Neural cell (in vitro differentiated cells): Measurements from ENCODE around the gene RNU6-7. TPM values are rescaled to one million over a fixed set of nuclear protein-coding genes. Genes with fewer than 3 reads are reported as not detected.

Experiments used
- H2AFZ ChIP-seq: fragments of 200-600, 300-800 bp; sonication (generic), shearing (Covaris generic); 2 replicates; pipeline ENCODE4 v1.6.0; 2014; ENCODE audit warnings: low read depth, mild to moderate bottlenecking, antibody characterized with exemption, low read length, moderate library complexity
- H3F3A ChIP-seq: fragments of 200-600 bp; shearing (Covaris generic); 2 replicates; pipeline ENCODE4 v1.6.1; 2016; ENCODE audit warnings: mild to moderate bottlenecking, moderate library complexity, mixed read lengths, antibody characterized with exemption, low read length; ENCODE audit not compliant: insufficient read depth, poor library complexity, severe bottlenecking
- H3K27ac ChIP-seq: fragments of 200-600, 300-800 bp; sonication (generic), shearing (Covaris generic); 2 replicates; pipeline ENCODE4 v1.5.1; 2014; ENCODE audit warnings: mild to moderate bottlenecking, low read length, moderate library complexity
- H3K27me3 ChIP-seq: fragments of 300-800, 200-600 bp; sonication (generic), shearing (Covaris generic); 2 replicates; pipeline ENCODE4 v1.6.0; 2014; ENCODE audit warnings: mild to moderate bottlenecking, low read depth, low read length, moderate library complexity; ENCODE audit not compliant: insufficient read depth
- H3K36me3 ChIP-seq: fragments of 300-800, 200-600 bp; sonication (generic), shearing (Covaris generic); 2 replicates; pipeline ENCODE4 v1.5.1; 2014; ENCODE audit warnings: mild to moderate bottlenecking, antibody characterized with exemption, low read length, moderate library complexity; ENCODE audit not compliant: insufficient read depth
- H3K4me2 ChIP-seq: fragments of 300-800, 200-600 bp; sonication (generic), shearing (Covaris generic); 2 replicates; pipeline ENCODE4 v1.6.0; 2014; ENCODE audit warnings: mild to moderate bottlenecking, low read length
- H3K4me3 ChIP-seq: fragments of 300-800, 200-600 bp; sonication (generic), shearing (Covaris generic); 2 replicates; pipeline ENCODE4 v1.5.1; 2014; ENCODE audit warnings: mild to moderate bottlenecking, low read length, moderate library complexity
- H3K79me2 ChIP-seq: fragments of 200-600 bp; shearing (Covaris generic); replicated peaks from 2 replicates; pipeline ENCODE4 v1.6.0; 2014; ENCODE audit warnings: mild to moderate bottlenecking, low read length, moderate library complexity; ENCODE audit not compliant: insufficient read depth
- H3K9ac ChIP-seq: fragments of 300-800, 200-600 bp; sonication (generic), shearing (Covaris generic); 2 replicates; pipeline ENCODE4 v1.6.1; 2016; ENCODE audit warnings: mild to moderate bottlenecking, low read length, mixed read lengths
- H3K9me2 ChIP-seq: fragments of 200-600 bp; shearing (Covaris generic); 2 replicates; pipeline ENCODE4 v1.6.1; 2016; ENCODE audit warnings: mild to moderate bottlenecking, low read length, mixed read lengths; ENCODE audit not compliant: insufficient read depth
- H3K9me3 ChIP-seq: fragments of 200-600, 300-800 bp; sonication (generic), shearing (Covaris generic); 2 replicates; pipeline ENCODE4 v1.6.1; 2016; ENCODE audit warnings: mild to moderate bottlenecking, mixed run types, low read length, moderate library complexity, mixed read lengths
- H4K20me1 ChIP-seq: fragments of 200-600 bp; shearing (Covaris generic); 2 replicates; pipeline ENCODE4 v1.6.1; 2016; ENCODE audit warnings: mild to moderate bottlenecking, mixed run types; ENCODE audit not compliant: insufficient read depth
- EP300 ChIP-seq: fragments of 450-650 bp; conservative IDR thresholded peaks from 2 replicates; pipeline ENCODE4 v1.6.1; 2014; ENCODE audit warnings: antibody characterized with exemption, mild to moderate bottlenecking, moderate library complexity; ENCODE audit not compliant: poor library complexity, severe bottlenecking
- EZH2 ChIP-seq: fragments of 200-600, 300-800 bp; shearing (Covaris generic), sonication (generic); IDR thresholded peaks from 2 replicates; pipeline ENCODE4 v1.6.1; 2014; ENCODE audit warnings: antibody characterized with exemption, low read length, borderline replicate concordance, mild to moderate bottlenecking; ENCODE audit not compliant: insufficient read depth, poor library complexity, severe bottlenecking
- MXI1 ChIP-seq: fragments of 450-650 bp; conservative IDR thresholded peaks from 2 replicates; pipeline ENCODE4 v1.6.1; 2014; ENCODE audit warnings: antibody characterized with exemption, mild to moderate bottlenecking; ENCODE audit not compliant: poor library complexity, severe bottlenecking
- POLR2AphosphoS5 ChIP-seq: IDR thresholded peaks from 2 replicates; pipeline ENCODE4 v1.6.1; 2012
- RAD21 ChIP-seq: fragments of 450-650 bp; conservative IDR thresholded peaks from 2 replicates; pipeline ENCODE4 v1.6.1; 2014; ENCODE audit warnings: antibody characterized with exemption, mild to moderate bottlenecking, moderate library complexity
- REST ChIP-seq: IDR thresholded peaks from 2 replicates; pipeline ENCODE4 v1.6.1; 2012; ENCODE audit warnings: borderline replicate concordance
- SMC3 ChIP-seq: fragments of 450-650 bp; conservative IDR thresholded peaks from 2 replicates; pipeline ENCODE4 v1.6.1; 2014; ENCODE audit warnings: antibody characterized with exemption, mild to moderate bottlenecking, moderate library complexity; ENCODE audit not compliant: poor library complexity
- TAF1 ChIP-seq: IDR thresholded peaks from 2 replicates; pipeline ENCODE4 v1.6.1; 2012; ENCODE audit warnings: low read depth
- polyA plus RNA-seq: library from polyadenylated mRNA; depleted of rRNA; stranded (reverse); fragments of >200 nt; gene quantifications from 2 replicates; pipeline ENCODE4 v1.2.3, GENCODE V29; 2014
- TF ChIP-seq, protein P1 (sequence below): fragments of 450-650 bp; IDR thresholded peaks from 2 replicates; pipeline ENCODE4 v1.5.1; 2014; ENCODE audit warnings: antibody characterized with exemption, mild to moderate bottlenecking, moderate library complexity; ENCODE audit not compliant: poor library complexity, severe bottlenecking

The RNU6-7 gene
- polyA plus RNA-seq, 1 donor from 2014 or later, result not detected

DNA sequence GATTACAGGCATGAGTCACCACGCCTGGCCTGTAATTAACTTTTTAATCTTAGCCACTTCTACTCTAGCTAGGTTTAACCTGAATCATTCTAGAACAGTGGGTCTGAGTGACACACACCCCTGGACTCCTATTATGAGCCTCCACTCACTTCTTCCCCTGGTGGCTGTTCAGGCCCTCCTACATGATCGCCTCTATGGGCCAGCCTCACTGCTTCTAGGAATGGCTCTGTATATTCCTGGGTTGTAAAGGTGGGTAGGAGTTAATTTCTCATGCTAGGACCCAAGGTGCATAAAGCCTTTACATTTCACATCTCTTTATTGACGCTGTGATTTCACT lies 9.2 kb downstream of the RNU6-7 start:
- Histone ChIP-seq H3K36me3 (no peaks in the 10 kb centered on the region), H4K20me1 (no peaks in the 10 kb centered on the region), H3K27me3 (no peaks in the 10 kb centered on the region), H3K9me2 (no peaks in the 10 kb centered on the region), H3K27ac (no peak overlapping the region), H3K79me2 (no peaks in the 10 kb centered on the region), H3K4me3 (no peak overlapping the region), H2AFZ (no peak overlapping the region), H3F3A (no peaks in the 10 kb centered on the region), H3K9ac (no peak overlapping the region), H3K9me3 (no peaks in the 10 kb centered on the region), H3K4me2 (no peak overlapping the region)
- TF ChIP-seq TAF1 (no peak), MXI1 (no peak), SMC3 (no peak), EP300 (no peak), RAD21 (no peak), REST (no peak), EZH2 (no peak), POLR2AphosphoS5 (no peak)
- TF ChIP-seq, protein P1, sequence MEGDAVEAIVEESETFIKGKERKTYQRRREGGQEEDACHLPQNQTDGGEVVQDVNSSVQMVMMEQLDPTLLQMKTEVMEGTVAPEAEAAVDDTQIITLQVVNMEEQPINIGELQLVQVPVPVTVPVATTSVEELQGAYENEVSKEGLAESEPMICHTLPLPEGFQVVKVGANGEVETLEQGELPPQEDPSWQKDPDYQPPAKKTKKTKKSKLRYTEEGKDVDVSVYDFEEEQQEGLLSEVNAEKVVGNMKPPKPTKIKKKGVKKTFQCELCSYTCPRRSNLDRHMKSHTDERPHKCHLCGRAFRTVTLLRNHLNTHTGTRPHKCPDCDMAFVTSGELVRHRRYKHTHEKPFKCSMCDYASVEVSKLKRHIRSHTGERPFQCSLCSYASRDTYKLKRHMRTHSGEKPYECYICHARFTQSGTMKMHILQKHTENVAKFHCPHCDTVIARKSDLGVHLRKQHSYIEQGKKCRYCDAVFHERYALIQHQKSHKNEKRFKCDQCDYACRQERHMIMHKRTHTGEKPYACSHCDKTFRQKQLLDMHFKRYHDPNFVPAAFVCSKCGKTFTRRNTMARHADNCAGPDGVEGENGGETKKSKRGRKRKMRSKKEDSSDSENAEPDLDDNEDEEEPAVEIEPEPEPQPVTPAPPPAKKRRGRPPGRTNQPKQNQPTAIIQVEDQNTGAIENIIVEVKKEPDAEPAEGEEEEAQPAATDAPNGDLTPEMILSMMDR, result no peak

GRCh38 chr14:32212833-32213232 lies 11.0 kb downstream of the RNU6-7 start:
- no peaks in the 10 kb centered on the region for H3F3A ChIP-seq
- H3K9ac ChIP-seq, result no peak overlapping the region

More at GRCh38 chr14:32212833-32213232, 11.0 kb downstream of the RNU6-7 start:
- Histone ChIP-seq H3K36me3 (no peaks in the 10 kb centered on the region), H3K9me2 (no peaks in the 10 kb centered on the region), H3K9me3 (no peaks in the 10 kb centered on the region), H3K79me2 (no peaks in the 10 kb centered on the region), H4K20me1 (no peaks in the 10 kb centered on the region), H2AFZ (no peak overlapping the region), H3K27ac (no peak overlapping the region), H3K4me2 (no peak overlapping the region), H3K4me3 (no peak overlapping the region), H3K27me3 (no peaks in the 10 kb centered on the region)
- TF ChIP-seq SMC3 (no peak), EZH2 (no peak), EP300 (no peak), RAD21 (no peak), TAF1 (no peak), REST (no peak), POLR2AphosphoS5 (no peak), MXI1 (no peak)
- TF ChIP-seq, protein P1, result no peak
